Effector memory CD4-positive, alpha-beta T cell (primary cell): ENCODE data around the gene NDUFB8.

Source experiments
- DNase-seq, 3 donors: peaks; one replicate each; pipeline ENCODE4 v3.0.0-alpha.2; 2020
- H3K27ac ChIP-seq: 2 replicates; pipeline ENCODE4 v1.7.0; 2013; ENCODE audit warnings: mild to moderate bottlenecking, low read length, moderate library complexity; ENCODE audit not compliant: insufficient read depth, poor library complexity, severe bottlenecking
- H3K27me3 ChIP-seq: replicated peaks from 2 replicates; pipeline ENCODE4 v1.7.0; 2013; ENCODE audit warnings: mild to moderate bottlenecking, low read length; ENCODE audit not compliant: insufficient read depth, control insufficient read depth, poor library complexity, severe bottlenecking
- H3K36me3 ChIP-seq: 2 replicates; pipeline ENCODE4 v1.7.0; 2013; ENCODE audit warnings: mild to moderate bottlenecking, low read length, moderate library complexity; ENCODE audit not compliant: control insufficient read depth, insufficient read depth
- H3K4me1 ChIP-seq: 2 replicates; pipeline ENCODE4 v1.7.0; 2013; ENCODE audit warnings: low read length, mild to moderate bottlenecking; ENCODE audit not compliant: control insufficient read depth, insufficient read depth, poor library complexity, severe bottlenecking
- H3K4me3 ChIP-seq: 2 replicates; pipeline ENCODE4 v1.7.0; 2013; ENCODE audit warnings: low read length, low read depth, mild to moderate bottlenecking; ENCODE audit not compliant: insufficient read depth, poor library complexity, severe bottlenecking
- H3K9me3 ChIP-seq: 2 replicates; pipeline ENCODE4 v1.7.0; 2013; ENCODE audit warnings: mild to moderate bottlenecking, low read length, moderate library complexity; ENCODE audit not compliant: control insufficient read depth

Gene NDUFB8

DNA sequence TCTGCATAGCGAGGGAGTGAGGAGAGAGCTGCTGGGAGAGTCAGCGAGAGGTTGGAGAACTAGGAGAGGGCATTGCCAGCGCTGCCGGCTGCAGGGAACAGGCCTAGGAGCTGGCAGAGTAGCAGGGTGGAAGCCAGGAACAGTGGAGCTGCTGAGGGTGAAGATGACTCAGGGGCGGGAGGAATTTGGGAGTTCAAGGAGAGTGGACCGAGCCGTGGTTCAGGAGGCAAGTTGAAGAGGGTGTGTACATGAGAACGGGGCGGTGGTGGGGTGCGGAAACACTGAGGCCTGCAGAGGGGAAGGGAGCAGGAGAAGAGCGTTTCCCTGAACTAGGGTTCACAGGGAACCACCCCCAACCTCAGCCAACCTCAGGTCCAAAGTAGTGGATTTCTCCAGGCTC is 37.6 kb upstream of the NDUFB8 start:
- Histone ChIP-seq H3K4me1 (peaks cover 5% of the 10 kb centered on the region), H3K27me3 (peaks cover 24% of the 10 kb centered on the region), H3K9me3 (no peaks in the 10 kb centered on the region), H3K4me3 (no peak overlapping the region), H3K36me3 (no peaks in the 10 kb centered on the region), H3K27ac (no peak overlapping the region)
- no peak for DNase-seq

DNA sequence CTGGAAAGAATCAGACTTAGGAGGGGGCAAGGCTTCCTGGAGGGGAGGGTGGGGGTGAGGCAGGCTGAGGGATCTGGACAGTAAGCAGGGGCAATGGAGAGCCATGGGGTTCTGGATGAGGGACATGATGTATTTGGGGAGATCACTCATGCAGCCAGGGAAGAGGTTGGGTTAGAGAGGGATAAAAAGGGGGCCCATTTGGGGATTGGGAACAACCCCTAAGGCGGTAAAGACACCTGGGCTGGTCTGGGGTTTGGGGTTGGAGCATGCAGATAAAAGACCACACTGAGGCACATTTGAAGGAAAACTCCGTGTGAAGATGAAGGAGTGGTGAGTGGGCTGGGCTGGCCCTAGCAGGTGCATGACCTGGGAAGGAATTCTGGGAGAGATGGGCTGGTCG is 36.9 kb upstream of the NDUFB8 start:
- H3K36me3 ChIP-seq = no peaks in the 10 kb centered on the region
- H3K9me3 ChIP-seq = no peaks in the 10 kb centered on the region
- H3K4me3 ChIP-seq = no peak overlapping the region
- peaks cover 24% of the 10 kb centered on the region for H3K27me3 ChIP-seq
- H3K4me1 ChIP-seq = peaks cover 11% of the 10 kb centered on the region
- no peak overlapping the region for H3K27ac ChIP-seq
- no peak for DNase-seq

DNA sequence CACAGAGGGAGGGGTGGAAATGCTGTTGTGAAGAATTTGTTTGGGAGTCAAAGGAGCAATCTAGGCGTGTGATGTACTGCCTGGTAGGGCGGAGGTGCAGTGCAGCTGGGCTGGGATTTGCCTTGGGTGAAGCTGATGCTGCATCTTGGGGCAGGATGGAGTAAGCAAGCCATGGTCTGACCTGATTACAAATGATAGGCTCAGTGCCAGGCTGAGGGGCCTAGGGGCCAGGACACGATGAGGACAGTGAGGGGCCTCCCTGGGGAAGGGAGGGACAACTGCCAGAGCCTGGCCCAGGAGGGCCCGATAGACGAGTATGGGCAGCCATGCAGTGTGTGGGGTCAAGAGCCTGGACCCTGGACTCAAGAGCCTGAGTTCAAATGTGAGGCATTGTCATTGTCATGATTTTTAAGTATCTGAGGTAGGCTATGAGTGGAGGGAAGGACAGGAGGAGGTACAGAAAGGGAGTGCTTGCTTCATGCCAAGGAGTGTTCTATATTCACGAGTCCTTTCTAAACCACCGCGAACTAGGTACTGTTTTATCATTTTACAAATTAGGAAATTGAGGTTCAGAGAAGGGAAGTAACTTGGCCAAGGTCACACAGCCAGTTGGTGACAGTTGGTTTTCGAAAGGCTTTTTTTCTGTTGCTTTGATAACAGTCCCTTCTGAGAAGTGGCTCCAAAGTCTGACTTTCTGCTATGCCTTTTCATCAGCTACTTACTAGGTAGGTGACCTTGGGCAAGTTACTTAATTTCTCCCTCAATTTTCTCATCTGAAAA is 35.7 kb upstream of the NDUFB8 start:
- Histone ChIP-seq H3K36me3 (no peaks in the 10 kb centered on the region), H3K9me3 (no peaks in the 10 kb centered on the region), H3K4me3 (no peak overlapping the region), H3K27ac (no peak overlapping the region), H3K27me3 (peaks cover 19% of the 10 kb centered on the region), H3K4me1 (peaks cover 12% of the 10 kb centered on the region)
- no peak for DNase-seq

DNA sequence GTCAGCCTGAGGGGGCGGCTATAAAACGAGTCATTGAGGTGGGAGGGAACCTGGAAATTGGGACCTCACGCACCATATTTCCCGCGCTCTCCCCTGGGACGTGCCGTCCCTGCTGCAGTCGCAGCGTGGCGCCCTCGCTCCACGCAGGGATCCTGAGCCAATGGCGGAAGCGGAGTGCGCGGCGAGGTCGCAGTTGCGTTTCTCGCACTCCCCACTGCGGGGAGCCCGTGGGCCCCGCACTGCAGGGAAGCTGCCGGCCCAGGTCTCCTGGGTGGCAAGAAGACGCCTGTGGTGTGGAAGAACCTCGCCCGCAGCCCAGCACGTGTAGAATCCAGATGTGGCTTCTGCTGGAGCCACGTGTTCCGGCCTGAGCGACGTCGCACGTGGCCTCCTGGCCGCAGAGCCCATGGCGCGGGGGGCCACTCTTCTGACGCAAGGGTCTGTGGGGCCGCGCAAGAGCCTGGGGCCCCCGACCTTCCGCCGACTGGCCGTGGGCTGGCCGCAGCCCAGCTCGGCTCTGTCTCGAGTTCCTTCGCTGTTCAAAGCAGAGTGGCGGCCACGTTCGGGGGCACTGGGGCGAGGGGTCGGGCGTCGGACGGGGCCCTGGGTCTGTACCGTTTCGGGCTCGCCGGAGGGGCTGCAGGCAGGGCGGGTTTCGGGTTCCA is 32.5 kb upstream of the NDUFB8 start:
- DNase-seq = peak; percentile 56 to 69 (median 65)
- no peak overlapping the region for H3K27ac ChIP-seq
- no peaks in the 10 kb centered on the region for H3K36me3 ChIP-seq
- H3K9me3 ChIP-seq = no peaks in the 10 kb centered on the region
- H3K4me1 ChIP-seq = peaks cover 12% of the 10 kb centered on the region
- H3K27me3 ChIP-seq = peaks cover 15% of the 10 kb centered on the region
- peak overlapping the region; percentile 23 for H3K4me3 ChIP-seq

- H3K36me3 ChIP-seq = peaks cover 3% of the 10 kb centered on the region
- H3K4me1 ChIP-seq = peaks cover 12% of the 10 kb centered on the region
- peaks cover 6% of the 10 kb centered on the region for H3K27me3 ChIP-seq
Measured at GRCh38 chr10:100561005-100561404, 31.3 kb upstream of the NDUFB8 start.

GRCh38 chr10:100560248-100560647 is 30.6 kb upstream of the NDUFB8 start:
- no peak for DNase-seq
- H3K36me3 ChIP-seq = peaks cover 3% of the 10 kb centered on the region
- no peaks in the 10 kb centered on the region for H3K9me3 ChIP-seq
- no peak overlapping the region for H3K4me3 ChIP-seq
- H3K27me3 ChIP-seq = peaks cover 5% of the 10 kb centered on the region
- peaks cover 12% of the 10 kb centered on the region for H3K4me1 ChIP-seq
- H3K27ac ChIP-seq = no peak overlapping the region

More at GRCh38 chr10:100561005-100561404, 31.3 kb upstream of the NDUFB8 start:
- no peak overlapping the region for H3K27ac ChIP-seq
- DNase-seq = no peak
- no peaks in the 10 kb centered on the region for H3K9me3 ChIP-seq
- H3K4me3 ChIP-seq = no peak overlapping the region

GRCh38 chr10:100554902-100555301 is 25.2 kb upstream of the NDUFB8 start:
- H3K27me3 ChIP-seq = no peaks in the 10 kb centered on the region
- DNase-seq = no peak
- H3K4me3 ChIP-seq = no peak overlapping the region
- H3K36me3 ChIP-seq = peaks cover 17% of the 10 kb centered on the region
- no peak overlapping the region for H3K27ac ChIP-seq
- no peaks in the 10 kb centered on the region for H3K4me1 ChIP-seq
- no peaks in the 10 kb centered on the region for H3K9me3 ChIP-seq

DNA sequence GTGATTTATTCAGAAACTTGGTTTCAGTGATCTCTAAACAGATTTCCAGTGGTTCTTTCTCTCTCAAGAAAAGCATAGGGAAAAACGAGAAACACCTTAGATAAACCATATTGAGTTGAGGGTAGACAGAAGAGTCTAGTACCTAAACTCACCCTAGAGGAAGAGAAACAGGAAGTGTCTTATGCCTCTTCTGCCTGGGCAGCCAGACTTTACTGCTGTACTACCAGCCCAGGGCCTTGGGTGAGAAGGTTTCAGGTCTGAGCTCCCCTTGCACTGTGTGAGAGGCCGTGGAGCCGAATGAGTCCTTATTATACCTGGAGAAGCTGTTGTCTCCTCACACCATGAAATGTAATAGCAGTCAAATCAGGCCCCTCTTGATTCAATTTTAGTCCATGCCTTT is 24.3 kb upstream of the NDUFB8 start:
- Histone ChIP-seq H3K27me3 (no peaks in the 10 kb centered on the region), H3K36me3 (peaks cover 26% of the 10 kb centered on the region), H3K27ac (no peak overlapping the region), H3K9me3 (no peaks in the 10 kb centered on the region), H3K4me3 (no peak overlapping the region), H3K4me1 (no peaks in the 10 kb centered on the region)
- DNase-seq = no peak

GRCh38 chr10:100551738-100552137 is 22.1 kb upstream of the NDUFB8 start:
- DNase-seq = no peak
- no peak overlapping the region for H3K4me3 ChIP-seq
- no peaks in the 10 kb centered on the region for H3K4me1 ChIP-seq
- H3K27ac ChIP-seq = no peak overlapping the region
- no peaks in the 10 kb centered on the region for H3K27me3 ChIP-seq
- peaks cover 48% of the 10 kb centered on the region for H3K36me3 ChIP-seq
- H3K9me3 ChIP-seq = no peaks in the 10 kb centered on the region

GRCh38 chr10:100551196-100551595 is 21.5 kb upstream of the NDUFB8 start:
- H3K9me3 ChIP-seq = no peaks in the 10 kb centered on the region
- H3K4me1 ChIP-seq = no peaks in the 10 kb centered on the region
- H3K36me3 ChIP-seq = peaks cover 51% of the 10 kb centered on the region

More at GRCh38 chr10:100551196-100551595, 21.5 kb upstream of the NDUFB8 start:
- no peak for DNase-seq
- Histone ChIP-seq H3K4me3 (no peak overlapping the region), H3K27me3 (no peaks in the 10 kb centered on the region), H3K27ac (no peak overlapping the region)
